PC-9 (cell line): ENCODE data around the gene ELP4.

Source experiments
- CTCF ChIP-seq: fragments of 200-600 bp; sonication (generic); conservative IDR thresholded peaks from 2 replicates; pipeline ENCODE4 v1.6.1; 2017; ENCODE audit warnings: mixed run types, antibody characterized with exemption, mild to moderate bottlenecking, moderate library complexity
- EZH2 ChIP-seq: fragments of 200-600 bp; sonication (generic); IDR thresholded peaks from 2 replicates; pipeline ENCODE4 v1.8.0; 2017; ENCODE audit warnings: antibody characterized with exemption, low read depth

GRCh38 chr11:31689559-31689958 lies 180.0 kb downstream of the ELP4 start:
- TF ChIP-seq CTCF, result no peak
- no peak for TF ChIP-seq EZH2
